Astrocyte (in vitro differentiated cells and primary cell): ENCODE results near the gene APEX1.

Experiments used
- CTCF ChIP-seq: IDR thresholded peaks from 2 replicates; pipeline ENCODE4 v1.5.1; 2011; ENCODE audit warnings: low read depth, mild to moderate bottlenecking, inconsistent platforms, low read length, moderate library complexity; ENCODE audit not compliant: insufficient read depth
- EZH2 ChIP-seq: IDR thresholded peaks from 2 replicates; pipeline ENCODE4 v1.6.1; 2012; ENCODE audit warnings: mild to moderate bottlenecking, low read length, inconsistent platforms; ENCODE audit not compliant: insufficient read depth

- TF ChIP-seq CTCF (no peak), EZH2 (no peak)
Measured at GRCh38 chr14:20492486-20492885, 37.5 kb downstream of the APEX1 start.
